Measurements from ENCODE around the gene COL5A1. TPM values are rescaled to one million over a fixed set of nuclear protein-coding genes. Genes with fewer than 3 reads are reported as not detected.

Gene COL5A1
- total and polyA plus RNA-seq, 11 donors: 7.6 to 91.3 (median 13.4) TPM

DNA sequence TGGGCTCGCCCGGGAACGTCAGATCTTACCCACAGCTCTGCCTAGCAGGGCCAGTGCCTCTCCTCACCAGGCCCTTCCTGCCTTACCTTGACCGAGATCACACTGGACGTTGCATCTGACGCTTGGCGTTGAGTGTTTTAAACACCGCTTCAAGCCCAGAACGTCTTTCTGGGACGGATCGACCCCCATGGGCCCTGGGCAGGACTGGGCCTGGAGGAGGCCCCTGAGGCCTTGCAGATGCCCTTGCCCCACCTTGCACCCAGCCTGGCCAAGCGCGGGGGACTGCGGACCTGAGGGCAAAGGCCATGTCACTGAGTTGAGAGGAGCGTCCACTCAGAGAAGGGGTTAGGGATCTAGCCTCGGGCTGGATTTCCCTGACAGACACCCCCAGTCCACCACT lies 174.7 kb downstream of the COL5A1 start:
- Histone ChIP-seq H3K4me1 (peaks cover 0 to 6% (median 0%) of the 10 kb centered on the region in 12 donors), H3K27ac (no peak overlapping the region), H3K9me3 (no peaks in the 10 kb centered on the region), H3K36me3 (peaks cover 0 to 89% (median 39%) of the 10 kb centered on the region in 9 donors), H3K27me3 (no peaks in the 10 kb centered on the region), H3K4me3 (no peak overlapping the region)
- TF ChIP-seq POLR2A (IDR thresholded peaks at IDR 0.05): no peak
- TF ChIP-seq, protein P1, sequence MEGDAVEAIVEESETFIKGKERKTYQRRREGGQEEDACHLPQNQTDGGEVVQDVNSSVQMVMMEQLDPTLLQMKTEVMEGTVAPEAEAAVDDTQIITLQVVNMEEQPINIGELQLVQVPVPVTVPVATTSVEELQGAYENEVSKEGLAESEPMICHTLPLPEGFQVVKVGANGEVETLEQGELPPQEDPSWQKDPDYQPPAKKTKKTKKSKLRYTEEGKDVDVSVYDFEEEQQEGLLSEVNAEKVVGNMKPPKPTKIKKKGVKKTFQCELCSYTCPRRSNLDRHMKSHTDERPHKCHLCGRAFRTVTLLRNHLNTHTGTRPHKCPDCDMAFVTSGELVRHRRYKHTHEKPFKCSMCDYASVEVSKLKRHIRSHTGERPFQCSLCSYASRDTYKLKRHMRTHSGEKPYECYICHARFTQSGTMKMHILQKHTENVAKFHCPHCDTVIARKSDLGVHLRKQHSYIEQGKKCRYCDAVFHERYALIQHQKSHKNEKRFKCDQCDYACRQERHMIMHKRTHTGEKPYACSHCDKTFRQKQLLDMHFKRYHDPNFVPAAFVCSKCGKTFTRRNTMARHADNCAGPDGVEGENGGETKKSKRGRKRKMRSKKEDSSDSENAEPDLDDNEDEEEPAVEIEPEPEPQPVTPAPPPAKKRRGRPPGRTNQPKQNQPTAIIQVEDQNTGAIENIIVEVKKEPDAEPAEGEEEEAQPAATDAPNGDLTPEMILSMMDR (IDR thresholded peaks at IDR 0.05): no peak
- no peak for ATAC-seq
- intact Hi-C loops (cut with DNase I): no loop called here
- WGBS, 4 donors: 93 to 97% (median 94%) methylated on average over 15 to 16 of the region's 16 CpGs
- no peak for DNase-seq

DNA sequence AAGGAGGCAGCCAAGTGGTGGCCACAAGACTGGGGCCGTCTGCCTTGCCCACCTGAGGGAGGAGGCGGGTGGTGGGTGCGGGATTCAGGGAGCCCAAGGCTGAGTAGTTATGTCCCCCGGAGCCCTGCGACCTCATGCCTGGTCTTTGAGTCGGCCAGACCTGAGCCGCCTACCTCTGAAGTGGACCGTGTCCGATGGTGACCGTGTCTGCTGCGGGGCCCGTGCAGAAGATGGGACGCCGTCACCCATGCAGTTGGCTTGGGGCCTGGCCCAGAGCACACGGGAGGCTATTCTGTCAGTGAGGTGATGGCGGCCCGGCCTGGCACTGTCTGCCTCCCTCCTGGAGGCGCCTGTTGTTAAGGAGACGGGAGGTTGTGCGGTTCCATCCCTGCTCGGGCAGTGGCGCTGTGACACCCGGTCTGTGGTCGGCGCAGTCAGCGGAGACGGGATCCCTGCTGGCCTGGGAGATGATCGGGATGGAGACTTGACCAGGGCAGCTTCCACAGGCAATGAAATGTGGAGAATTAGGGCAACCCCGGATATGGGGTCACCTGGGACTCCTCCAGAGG lies 176.5 kb downstream of the COL5A1 start:
- Histone ChIP-seq H3K4me1 (no peaks in the 10 kb centered on the region), H3K9me3 (no peaks in the 10 kb centered on the region), H3K36me3 (peaks cover 0 to 76% (median 39%) of the 10 kb centered on the region in 9 donors), H3K4me3 (no peak overlapping the region), H3K27me3 (no peaks in the 10 kb centered on the region), H3K27ac (no peak overlapping the region)
- intact Hi-C loops (cut with DNase I): no loop called here
- no peak for ATAC-seq
- DNase-seq: no peak
- 95 to 97% (median 96%) methylated on average over 10 to 29 of the region's 29 CpGs for WGBS, 4 donors
- TF ChIP-seq, protein P1 (IDR thresholded peaks at IDR 0.05): no peak
- TF ChIP-seq POLR2A (IDR thresholded peaks at IDR 0.05): no peak

DNA sequence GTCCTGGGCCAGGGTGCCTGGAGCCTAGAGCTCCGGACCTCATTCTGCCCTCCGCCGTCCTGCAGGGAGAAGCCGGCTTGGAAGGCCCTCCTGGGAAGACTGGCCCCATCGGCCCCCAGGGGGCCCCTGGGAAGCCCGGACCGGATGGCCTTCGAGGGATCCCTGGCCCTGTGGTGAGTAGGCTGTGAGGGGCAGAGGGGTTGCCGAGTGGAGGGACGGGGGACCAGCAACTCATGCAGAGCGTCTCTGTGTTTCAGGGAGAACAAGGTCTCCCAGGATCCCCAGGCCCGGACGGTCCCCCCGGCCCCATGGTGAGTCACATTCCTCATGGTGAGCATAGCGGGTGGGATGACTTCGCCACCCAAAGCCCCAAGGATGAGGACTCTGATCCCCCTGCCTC lies 177.0 kb downstream of the COL5A1 start:
- Histone ChIP-seq H3K9me3 (no peaks in the 10 kb centered on the region), H3K4me3 (no peak overlapping the region), H3K27me3 (no peaks in the 10 kb centered on the region), H3K4me1 (no peaks in the 10 kb centered on the region), H3K27ac (no peak overlapping the region), H3K36me3 (peaks cover 0 to 75% (median 39%) of the 10 kb centered on the region in 9 donors)
- intact Hi-C loops (cut with DNase I): no loop called here
- TF ChIP-seq, protein P1 (IDR thresholded peaks at IDR 0.05): no peak
- no peak for TF ChIP-seq POLR2A (IDR thresholded peaks at IDR 0.05)
- DNase-seq (no peak), ATAC-seq (no peak)
- WGBS, 4 donors: 94 to 96% (median 94%) methylated on average over 11 to 16 of the region's 16 CpGs

DNA sequence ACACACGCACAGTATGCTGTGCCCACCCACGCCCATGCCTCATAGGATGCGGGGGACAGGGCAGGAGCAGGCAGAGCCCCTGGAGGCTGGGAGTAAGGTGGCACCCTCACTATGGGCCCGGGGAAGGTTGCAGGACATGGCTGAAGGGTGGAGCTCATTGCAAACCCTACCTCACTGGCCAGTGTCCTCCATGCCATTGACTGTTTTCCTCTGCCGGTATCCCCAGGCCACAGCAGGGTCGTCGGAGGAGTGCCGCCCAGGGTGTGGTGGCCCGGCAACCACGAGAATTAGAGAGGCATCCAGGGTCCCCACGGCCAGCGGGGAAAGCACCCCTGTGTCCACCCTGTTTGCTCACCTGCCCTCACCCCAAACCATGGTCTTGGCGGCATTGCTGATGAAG lies 179.3 kb downstream of the COL5A1 start:
- H3K9me3 ChIP-seq: no peaks in the 10 kb centered on the region
- ATAC-seq (no peak), DNase-seq (no peak)
- H3K36me3 ChIP-seq: peaks cover 0 to 79% (median 43%) of the 10 kb centered on the region in 9 donors
- no peaks in the 10 kb centered on the region for H3K27me3 ChIP-seq
- 91 to 97% (median 94%) methylated on average over 5 to 13 of the region's 13 CpGs for WGBS, 4 donors
- intact Hi-C loops (cut with DNase I): no loop called here
- no peak overlapping the region for H3K4me3 ChIP-seq
- TF ChIP-seq POLR2A (IDR thresholded peaks at IDR 0.05): no peak
- TF ChIP-seq, protein P1 (IDR thresholded peaks at IDR 0.05): no peak
- H3K4me1 ChIP-seq: no peaks in the 10 kb centered on the region
- no peak overlapping the region for H3K27ac ChIP-seq

Measured in heart left ventricle (tissue), 16 donors.